Measurements from ENCODE around the gene TMEM222.
A peak's percentile ranks its signal among the peaks of the same experiment; 100 is the strongest.

Gene TMEM222

DNA sequence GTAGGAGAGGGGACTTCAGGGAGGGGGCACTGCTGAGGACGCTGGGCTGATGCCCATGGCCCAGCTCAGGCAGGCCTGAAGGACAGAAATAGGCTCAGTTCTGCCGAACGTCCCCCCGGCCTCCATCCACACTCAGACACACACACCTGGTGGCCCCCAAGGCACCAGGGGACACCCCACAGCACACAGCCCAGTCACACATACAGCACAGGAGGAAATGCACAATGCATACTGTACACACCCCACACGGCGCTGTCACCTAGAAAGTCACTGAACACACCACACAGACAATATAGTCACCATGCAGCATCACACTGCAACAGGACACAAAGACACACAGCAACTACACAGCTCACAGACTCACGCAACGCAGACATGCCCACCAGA, 20.4 kb downstream of the TMEM222 start:
- DNase-seq (ENCODE audit: low spot score), result no peak

DNA sequence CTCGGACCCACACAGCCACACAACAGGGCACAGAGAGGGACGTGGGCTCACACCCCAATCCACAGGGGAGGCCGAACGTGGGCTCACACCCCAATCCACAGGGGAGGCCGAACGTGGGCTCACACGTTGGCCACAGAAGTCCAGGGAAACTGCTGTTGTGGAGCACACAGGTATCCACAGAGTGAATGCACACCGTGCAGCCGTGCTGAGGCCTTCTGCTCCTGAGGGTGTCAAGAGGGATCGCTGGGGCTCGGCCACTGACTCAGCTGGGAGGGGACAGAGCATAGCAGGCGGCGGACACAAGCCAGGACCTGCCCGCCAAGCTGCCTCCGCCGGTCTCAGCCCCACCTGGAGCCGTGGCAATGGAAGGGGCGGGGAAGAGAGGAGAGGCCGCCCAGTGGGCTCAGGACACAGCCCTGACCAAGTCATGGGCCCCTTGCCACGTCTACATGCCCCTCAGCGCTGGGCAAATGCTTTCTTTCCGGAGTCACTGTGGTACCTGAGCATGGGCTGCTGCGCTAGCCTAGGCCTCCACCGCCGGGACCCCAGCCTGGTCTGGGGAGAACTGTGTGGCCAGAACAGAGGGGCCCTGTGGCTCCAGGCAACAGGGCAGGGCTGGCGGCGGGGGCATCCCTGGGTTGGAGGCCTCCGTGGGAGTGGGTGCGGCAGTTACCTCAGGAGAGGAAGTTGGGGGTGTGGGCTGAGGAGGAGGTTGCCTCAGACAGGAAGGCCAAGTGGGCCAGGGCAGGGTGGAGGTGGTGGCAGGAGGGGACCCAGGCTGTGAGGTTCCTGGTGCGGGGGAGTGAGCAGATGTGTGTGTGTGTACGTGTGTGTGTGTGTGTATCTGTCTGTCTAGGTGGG, 21.0 kb downstream of the TMEM222 start:
- DNase-seq (ENCODE audit: low spot score), result peak; percentile 75

- no peak for DNase-seq (ENCODE audit: low spot score)
Observed at GRCh38 chr1:27343639-27344025, 21.7 kb downstream of the TMEM222 start.

DNA sequence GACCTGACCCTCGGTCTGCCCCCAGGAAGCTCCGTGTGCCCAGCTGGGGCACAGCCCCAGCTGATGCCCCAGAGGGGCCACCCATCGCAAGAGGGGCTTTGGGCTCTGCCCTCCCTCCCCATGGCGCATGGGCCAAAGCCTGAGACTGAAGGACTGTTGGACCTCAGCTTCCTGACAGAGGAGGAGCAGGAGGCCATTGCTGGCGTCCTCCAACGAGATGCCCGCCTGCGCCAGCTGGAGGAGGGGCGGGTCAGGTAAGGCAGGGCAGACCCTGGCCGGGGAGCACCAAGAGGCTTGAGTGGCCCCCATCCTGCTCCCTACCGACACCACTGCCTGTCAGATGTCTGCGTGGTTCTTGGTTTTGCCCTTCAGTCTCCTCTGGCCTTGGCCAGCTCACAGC, 23.3 kb downstream of the TMEM222 start:
- no peak for DNase-seq (ENCODE audit: low spot score)

DNA sequence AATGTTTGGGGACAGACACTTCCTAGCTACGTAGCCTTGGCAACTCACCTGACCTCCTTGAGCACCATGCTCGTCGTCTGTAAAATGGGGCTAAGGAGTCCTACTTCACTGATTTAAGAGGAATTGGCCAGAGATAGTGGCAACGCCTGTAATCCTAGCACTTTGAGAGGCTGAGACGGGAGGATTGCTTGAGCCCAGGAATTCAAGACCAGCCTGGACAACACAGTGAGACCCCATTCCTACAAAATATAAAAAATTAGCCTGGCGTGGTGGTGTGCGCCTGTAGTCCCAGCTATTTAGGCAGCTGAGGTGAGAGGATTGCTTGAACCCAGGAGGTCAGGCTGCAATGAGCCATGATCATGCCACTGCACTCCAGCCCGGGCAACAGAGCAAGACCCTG, 24.4 kb downstream of the TMEM222 start:
- DNase-seq (ENCODE audit: low spot score), result no peak

DNA sequence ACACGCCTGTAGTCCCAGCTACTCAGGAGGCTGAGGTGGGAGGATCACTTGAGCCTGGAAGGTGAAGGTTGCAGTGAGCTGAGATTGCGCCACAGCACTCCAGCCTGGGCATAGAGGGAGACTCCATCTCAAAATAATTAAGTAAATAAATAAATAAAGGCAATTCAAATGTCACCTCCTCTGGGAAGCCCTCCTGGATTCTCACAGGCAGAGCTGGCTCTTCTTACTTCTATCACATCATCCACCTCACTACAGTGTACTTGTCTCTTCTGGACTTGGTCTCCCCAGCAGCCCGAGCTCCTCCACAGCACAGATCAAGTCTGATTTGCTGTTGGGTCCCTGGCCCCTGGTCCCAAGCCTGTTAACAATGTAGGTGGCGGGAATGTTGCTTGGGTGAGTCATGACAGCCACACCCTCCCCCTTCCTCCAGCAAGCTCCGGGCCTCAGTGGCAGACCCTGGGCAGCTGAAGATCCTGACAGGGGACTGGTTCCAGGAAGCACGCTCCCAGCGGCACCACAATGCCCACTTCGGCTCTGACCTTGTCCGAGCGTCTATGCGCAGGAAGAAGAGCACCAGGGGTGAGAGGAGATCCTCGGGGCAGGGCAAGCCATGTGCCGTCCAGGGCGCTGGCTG, 25.1 kb downstream of the TMEM222 start:
- no peak for DNase-seq (ENCODE audit: low spot score)

DNA sequence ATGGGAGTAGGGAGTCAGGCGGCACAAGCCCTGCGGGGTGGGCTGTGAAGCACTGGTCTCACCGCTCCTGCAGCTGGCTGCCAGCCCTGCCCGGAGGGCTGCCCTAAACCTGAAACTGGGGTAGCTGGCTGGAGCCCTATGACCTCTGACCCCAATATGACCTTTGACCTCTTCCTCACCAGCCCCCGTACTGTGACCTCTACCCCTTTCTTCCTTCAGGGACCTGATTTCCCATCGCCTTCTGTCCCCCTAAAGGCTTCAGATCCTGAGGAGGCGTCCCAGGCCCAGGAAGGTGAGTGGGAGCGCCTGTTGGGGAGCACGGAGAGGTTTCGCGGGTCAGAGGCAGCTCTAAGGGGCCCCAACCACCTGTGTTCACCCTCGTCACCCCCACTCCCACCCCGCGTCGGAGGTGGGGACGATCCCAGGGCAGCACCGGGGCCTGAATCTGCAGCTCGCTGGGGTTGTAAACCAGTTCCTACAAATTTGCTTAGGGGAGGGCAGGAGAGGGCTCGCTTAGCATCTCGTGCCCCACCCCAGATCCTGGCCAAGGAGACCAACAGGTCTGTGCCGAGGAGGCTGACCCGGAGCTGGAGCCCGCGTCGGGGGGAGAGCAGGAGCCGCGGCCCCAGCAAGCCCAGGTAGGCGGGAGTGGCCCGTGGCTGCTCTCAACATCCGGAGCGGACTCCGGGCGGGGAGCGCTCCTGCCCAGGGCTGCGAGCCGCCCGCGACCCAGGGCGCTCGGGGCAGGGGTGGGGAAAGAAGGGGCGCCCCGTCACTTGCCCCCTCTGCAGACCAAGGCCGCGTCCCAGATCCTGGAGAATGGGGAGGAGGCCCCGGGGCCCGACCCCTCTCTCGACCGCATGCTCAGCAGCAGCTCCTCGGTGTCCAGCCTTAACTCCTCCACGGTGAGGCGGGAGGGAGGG, 27.2 kb downstream of the TMEM222 start:
- DNase-seq (ENCODE audit: low spot score), result no peak

DNA sequence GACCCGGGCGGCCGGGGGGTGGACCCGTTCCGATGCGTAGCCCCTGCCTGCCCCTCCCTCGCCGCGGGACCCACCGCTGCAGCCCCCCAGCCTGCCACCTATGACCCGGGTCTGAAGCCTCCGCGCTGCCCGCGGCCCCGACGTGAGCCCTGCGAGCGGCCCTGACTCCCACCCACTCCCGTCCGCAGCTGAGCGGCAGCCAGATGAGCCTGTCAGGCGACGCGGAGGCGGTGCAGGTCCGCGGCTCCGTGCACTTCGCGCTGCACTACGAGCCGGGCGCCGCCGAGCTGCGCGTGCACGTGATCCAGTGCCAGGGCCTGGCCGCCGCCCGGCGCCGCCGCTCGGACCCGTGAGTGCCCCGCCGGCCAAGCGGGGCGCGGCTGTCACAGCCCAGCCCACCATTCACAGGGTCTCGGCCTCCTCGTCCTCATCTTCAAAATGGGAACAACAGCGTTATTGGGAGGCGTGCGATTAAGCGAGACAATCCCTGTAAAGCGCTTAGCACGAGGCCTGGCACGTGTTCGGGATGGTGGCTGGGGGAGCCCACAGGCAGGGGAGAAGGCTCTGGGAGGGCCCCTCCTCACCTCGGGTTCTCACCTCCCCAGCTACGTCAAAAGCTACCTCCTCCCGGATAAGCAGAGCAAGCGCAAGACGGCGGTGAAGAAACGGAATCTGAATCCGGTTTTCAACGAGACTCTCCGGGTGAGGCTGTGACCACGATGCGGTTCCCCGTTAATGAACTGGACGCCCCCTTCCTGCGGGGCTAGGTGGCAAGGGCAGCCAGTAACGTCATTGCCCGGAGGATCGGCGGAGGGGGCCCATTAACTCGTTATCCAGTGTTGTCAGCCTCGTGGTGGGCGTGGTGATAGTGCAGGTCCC, 28.1 kb downstream of the TMEM222 start:
- no peak for DNase-seq (ENCODE audit: low spot score)

- DNase-seq (ENCODE audit: low spot score), result no peak
Observed at GRCh38 chr1:27350663-27351540, 28.9 kb downstream of the TMEM222 start.

DNA sequence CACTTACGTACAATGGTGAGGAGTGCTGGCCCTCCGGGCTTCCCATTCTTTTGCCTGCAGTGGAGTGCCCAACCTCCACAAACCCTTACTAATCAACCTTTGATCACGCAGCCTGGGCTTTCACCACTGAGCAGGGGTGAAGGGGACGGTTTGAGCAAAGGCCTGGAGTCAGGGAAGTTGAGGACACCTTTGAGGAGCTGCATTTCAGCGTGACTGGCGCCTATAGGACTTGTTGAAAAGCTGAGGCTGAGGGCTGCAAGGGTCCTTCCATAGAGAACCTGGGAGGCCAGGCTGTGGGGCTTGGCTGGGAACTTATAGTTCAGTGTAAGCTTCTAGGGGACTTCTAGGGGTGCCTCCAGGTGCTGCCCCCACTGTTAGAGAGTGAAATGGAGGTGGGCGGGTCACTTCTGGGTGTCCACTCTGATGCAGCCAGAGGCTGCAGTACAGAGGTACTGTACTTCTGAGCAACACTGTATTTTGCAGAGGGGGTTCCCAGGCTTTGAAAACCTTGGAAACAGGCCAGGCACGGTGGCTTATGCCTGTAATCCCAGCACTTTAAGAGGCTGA, 29.7 kb downstream of the TMEM222 start:
- no peak for DNase-seq (ENCODE audit: low spot score)

GRCh38 chr1:27353166-27353565, 31.2 kb downstream of the TMEM222 start:
- DNase-seq (ENCODE audit: low spot score), result no peak

GRCh38 chr1:27353629-27354028, 31.7 kb downstream of the TMEM222 start:
- DNase-seq (ENCODE audit: low spot score), result no peak

GRCh38 chr1:27355683-27356082, 33.7 kb downstream of the TMEM222 start:
- no peak for DNase-seq (ENCODE audit: low spot score)

- no peak for DNase-seq (ENCODE audit: low spot score)
Observed at GRCh38 chr1:27356277-27356618, 34.3 kb downstream of the TMEM222 start.

GRCh38 chr1:27356619-27357280, 34.8 kb downstream of the TMEM222 start:
- DNase-seq (ENCODE audit: low spot score), result peak; percentile 46

GRCh38 chr1:27357281-27358037, 35.5 kb downstream of the TMEM222 start:
- DNase-seq (ENCODE audit: low spot score), result peak; percentile 81

- DNase-seq (ENCODE audit: low spot score), result no peak
Observed at GRCh38 chr1:27358038-27358927, 36.3 kb downstream of the TMEM222 start.

DNA sequence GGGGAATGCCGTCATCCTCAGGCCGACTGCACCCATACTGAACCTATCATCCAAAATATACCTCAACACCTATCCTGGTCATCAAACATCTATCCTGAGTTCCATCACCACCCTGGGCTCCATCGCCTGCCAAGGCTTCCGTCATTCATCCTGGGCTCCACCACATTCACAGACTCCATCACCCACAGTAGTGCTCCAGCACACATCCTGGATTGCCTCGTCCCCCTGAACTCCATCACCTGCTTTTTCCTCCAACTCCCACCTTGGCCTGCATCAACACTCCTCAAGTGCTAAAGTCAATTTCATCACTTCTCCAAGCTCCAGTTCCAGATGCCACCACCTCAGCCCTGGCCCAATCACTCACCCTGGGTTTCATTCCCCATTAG, 37.0 kb downstream of the TMEM222 start:
- no peak for DNase-seq (ENCODE audit: low spot score)

All from activated CD4-positive, alpha-beta T cell treated with anti-CD3 and anti-CD28 coated beads, Interleukin-2, Interleukin-4, amounts not matched to agents 100 ng/mL and 50 ng/mL, durations not matched to agents 16 hours and 8 hours (primary cell).